Trophoblast cell (in vitro differentiated cells and primary cell): ENCODE results near the gene CLDN18.

Source experiments
- DNase-seq, 2 donors: peaks; one replicate each; pipeline ENCODE4 v3.0.0-alpha.2; 2016
- H2AFZ ChIP-seq: 2 replicates; pipeline ENCODE4 v1.6.1; 2013; ENCODE audit warnings: low read length, moderate library complexity, mild to moderate bottlenecking; ENCODE audit not compliant: insufficient read depth, poor library complexity
- H2AK5ac ChIP-seq: 2 replicates; pipeline ENCODE4 v1.6.1; 2013; ENCODE audit warnings: mild to moderate bottlenecking, low read length
- H2BK120ac ChIP-seq: 2 replicates; pipeline ENCODE4 v1.6.1; 2013; ENCODE audit warnings: low read length, mild to moderate bottlenecking, moderate library complexity; ENCODE audit not compliant: insufficient read depth, poor library complexity
- H2BK12ac ChIP-seq: 2 replicates; pipeline ENCODE4 v1.6.1; 2013; ENCODE audit warnings: mild to moderate bottlenecking, low read length, moderate library complexity
- H2BK5ac ChIP-seq: 2 replicates; pipeline ENCODE4 v1.6.1; 2013; ENCODE audit warnings: low read length, low read depth, moderate library complexity, mild to moderate bottlenecking; ENCODE audit not compliant: poor library complexity
- H3K14ac ChIP-seq: 2 replicates; pipeline ENCODE4 v1.6.1; 2013; ENCODE audit warnings: mild to moderate bottlenecking, low read length
- H3K18ac ChIP-seq: 2 replicates; pipeline ENCODE4 v1.6.1; 2013; ENCODE audit warnings: mild to moderate bottlenecking, low read length
- H3K23ac ChIP-seq: 2 replicates; pipeline ENCODE4 v1.6.1; 2013; ENCODE audit warnings: low read length
- H3K27ac ChIP-seq: 2 replicates; pipeline ENCODE4 v1.5.1; 2013; ENCODE audit warnings: low read depth, mild to moderate bottlenecking, inconsistent platforms, low read length, moderate library complexity
- H3K27me3 ChIP-seq: 2 replicates; pipeline ENCODE4 v1.6.1; 2013; ENCODE audit warnings: inconsistent platforms, mild to moderate bottlenecking, low read length, moderate library complexity; ENCODE audit not compliant: insufficient read depth
- H3K36me3 ChIP-seq, 2 experiments: 1 replicate in 1 of 2; 2 replicates in 1 of 2; pipeline ENCODE4 v1.6.1; 2013; ENCODE audit warnings: low read length in 2 of 2, mild to moderate bottlenecking in 2 of 2, moderate library complexity in 1 of 2; ENCODE audit not compliant: insufficient read depth in 2 of 2, control insufficient read depth in 1 of 2
- H3K4ac ChIP-seq: 2 replicates; pipeline ENCODE4 v1.6.1; 2013; ENCODE audit warnings: low read depth, mild to moderate bottlenecking, low read length, moderate library complexity
- H3K4me1 ChIP-seq, 2 experiments: 1 replicate in 1 of 2; 2 replicates in 1 of 2; pipeline ENCODE4 v1.6.1; 2013; ENCODE audit warnings: low read length in 2 of 2, mild to moderate bottlenecking in 2 of 2, moderate library complexity in 1 of 2; ENCODE audit not compliant: insufficient read depth in 2 of 2, control insufficient read depth in 1 of 2
- H3K4me2 ChIP-seq: 2 replicates; pipeline ENCODE4 v1.6.1; 2013; ENCODE audit warnings: inconsistent platforms, mild to moderate bottlenecking, low read length, moderate library complexity
- H3K4me3 ChIP-seq: 2 replicates; pipeline ENCODE4 v1.5.1; 2013; ENCODE audit warnings: mild to moderate bottlenecking, low read depth, low read length, inconsistent platforms
- H3K79me1 ChIP-seq: one replicate; pipeline ENCODE4 v1.6.1; 2013; ENCODE audit warnings: low read length
- H3K79me2 ChIP-seq: 2 replicates; pipeline ENCODE4 v1.6.1; 2013; ENCODE audit warnings: low read length, mild to moderate bottlenecking; ENCODE audit not compliant: control insufficient read depth, insufficient read depth, poor library complexity
- H3K9ac ChIP-seq: 2 replicates; pipeline ENCODE4 v1.6.1; 2013; ENCODE audit warnings: mild to moderate bottlenecking, low read length
- H3K9me3 ChIP-seq: 2 replicates; pipeline ENCODE4 v1.6.1; 2013; ENCODE audit warnings: low read depth, mild to moderate bottlenecking, control low read depth, inconsistent platforms, low read length; ENCODE audit not compliant: insufficient read depth
- H4K12ac ChIP-seq: 2 replicates; pipeline ENCODE4 v1.6.1; 2013; ENCODE audit warnings: low read depth, mild to moderate bottlenecking, low read length, moderate library complexity
- H4K8ac ChIP-seq: 2 replicates; pipeline ENCODE4 v1.6.1; 2013; ENCODE audit warnings: low read depth, mild to moderate bottlenecking, low read length, moderate library complexity
- H4K91ac ChIP-seq: one replicate; pipeline ENCODE4 v1.6.1; 2013; ENCODE audit warnings: low read depth, mild to moderate bottlenecking, low read length, moderate library complexity
- WGBS: extraction: QIAGEN DNeasy Blood & Tissue Kit; methylation state at CpG from one replicate; pipeline ENCODE4 v1.1.7; 2013; ENCODE audit warnings: missing lambda C conversion rate; ENCODE audit not compliant: insufficient read length, insufficient coverage; ENCODE audit errors: extremely low coverage; 5-methylcytosine and 5-hydroxymethylcytosine counted together

CLDN18 gene

GRCh38 chr3:137988982-137989381 lies 21.0 kb upstream of the CLDN18 start:
- no CpG with 5 or more reads among the region's 3 CpGs for WGBS
- no peak overlapping the region for H2AFZ ChIP-seq
- no peak overlapping the region for H4K91ac ChIP-seq
- no peaks in the 10 kb centered on the region for H3K36me3 ChIP-seq
- H3K79me2 ChIP-seq: no peaks in the 10 kb centered on the region
- no peaks in the 10 kb centered on the region for H3K9me3 ChIP-seq
- H4K8ac ChIP-seq: no peak overlapping the region
- no peaks in the 10 kb centered on the region for H3K79me1 ChIP-seq
- no peaks in the 10 kb centered on the region for H3K27me3 ChIP-seq
- H3K4me1 ChIP-seq: no peaks in the 10 kb centered on the region
- no peak overlapping the region for H3K23ac ChIP-seq
- no peak for DNase-seq
- no peak overlapping the region for H2BK12ac ChIP-seq
- H2BK120ac ChIP-seq: no peak overlapping the region
- no peak overlapping the region for H3K4me2 ChIP-seq
- no peak overlapping the region for H2BK5ac ChIP-seq
- no peak overlapping the region for H2AK5ac ChIP-seq
- H3K27ac ChIP-seq: no peak overlapping the region
- no peak overlapping the region for H3K4ac ChIP-seq
- H3K18ac ChIP-seq: no peak overlapping the region
- no peak overlapping the region for H3K9ac ChIP-seq
- no peak overlapping the region for H4K12ac ChIP-seq
- H3K14ac ChIP-seq: no peak overlapping the region
- no peak overlapping the region for H3K4me3 ChIP-seq

DNA sequence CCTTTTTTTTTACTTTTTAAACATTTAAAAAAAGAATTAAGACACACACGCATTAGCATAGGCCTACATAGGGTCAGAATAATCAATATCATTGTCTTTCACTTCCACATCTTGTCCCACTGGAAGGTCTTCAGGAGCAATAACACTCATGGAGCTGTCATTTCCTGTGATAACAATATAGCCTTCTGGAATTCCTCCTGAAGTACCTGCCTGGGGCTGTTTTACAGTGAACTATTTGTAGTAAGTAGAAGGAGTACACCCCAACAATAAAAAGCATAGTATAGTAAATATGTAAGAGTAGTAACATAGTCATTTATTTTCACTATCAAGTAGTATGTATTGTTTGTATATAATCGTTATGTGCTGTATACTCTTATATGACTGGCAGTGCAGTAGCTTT lies 19.5 kb upstream of the CLDN18 start:
- H4K91ac ChIP-seq: no peak overlapping the region
- no peaks in the 10 kb centered on the region for H3K79me2 ChIP-seq
- no peaks in the 10 kb centered on the region for H3K9me3 ChIP-seq
- H2AK5ac ChIP-seq: no peak overlapping the region
- H2BK120ac ChIP-seq: no peak overlapping the region
- H3K27me3 ChIP-seq: no peaks in the 10 kb centered on the region
- no peaks in the 10 kb centered on the region for H3K36me3 ChIP-seq
- H3K9ac ChIP-seq: no peak overlapping the region
- no peak overlapping the region for H2AFZ ChIP-seq
- no peaks in the 10 kb centered on the region for H3K4me1 ChIP-seq
- no peak overlapping the region for H3K4me2 ChIP-seq
- H3K79me1 ChIP-seq: no peaks in the 10 kb centered on the region
- no peak overlapping the region for H2BK12ac ChIP-seq
- no peak overlapping the region for H3K14ac ChIP-seq
- H4K8ac ChIP-seq: no peak overlapping the region
- H2BK5ac ChIP-seq: no peak overlapping the region
- no CpG with 5 or more reads among the region's 2 CpGs for WGBS
- H3K27ac ChIP-seq: no peak overlapping the region
- no peak overlapping the region for H3K23ac ChIP-seq
- no peak overlapping the region for H4K12ac ChIP-seq
- H3K4me3 ChIP-seq: no peak overlapping the region
- H3K18ac ChIP-seq: no peak overlapping the region
- peak in 1 of 2 donors; percentile 56 for DNase-seq
- no peak overlapping the region for H3K4ac ChIP-seq

DNA sequence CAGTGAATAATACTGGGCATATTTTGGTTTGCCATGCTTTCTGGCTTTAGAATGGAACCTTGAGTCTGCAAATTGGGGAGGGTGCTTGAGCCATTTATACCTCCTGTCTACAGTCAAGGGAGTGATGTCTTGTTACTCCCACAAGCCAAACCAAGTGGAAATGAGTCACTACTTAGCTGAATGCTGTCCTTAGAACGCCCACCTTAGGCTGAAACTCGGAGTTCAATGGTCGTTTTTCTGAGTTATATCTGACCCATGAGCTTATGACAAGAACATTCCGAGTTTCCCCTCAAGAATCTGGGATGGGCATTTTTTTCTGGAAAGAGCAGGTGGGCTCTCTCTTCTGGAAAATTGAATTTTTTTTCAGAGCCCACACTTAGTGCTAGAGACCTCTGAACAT lies 17.4 kb upstream of the CLDN18 start:
- Histone ChIP-seq H3K27ac (no peak overlapping the region), H3K4me1 (no peaks in the 10 kb centered on the region), H4K12ac (no peak overlapping the region), H2BK12ac (no peak overlapping the region), H3K23ac (no peak overlapping the region), H3K9ac (no peak overlapping the region), H3K4ac (no peak overlapping the region), H3K9me3 (no peaks in the 10 kb centered on the region), H3K27me3 (no peaks in the 10 kb centered on the region), H3K14ac (no peak overlapping the region), H3K79me1 (no peaks in the 10 kb centered on the region), H2AFZ (no peak overlapping the region), H3K36me3 (no peaks in the 10 kb centered on the region), H3K4me3 (no peak overlapping the region), H2BK5ac (no peak overlapping the region), H4K91ac (no peak overlapping the region), H2AK5ac (no peak overlapping the region), H3K4me2 (no peak overlapping the region), H3K18ac (no peak overlapping the region), H3K79me2 (no peaks in the 10 kb centered on the region), H2BK120ac (no peak overlapping the region), H4K8ac (no peak overlapping the region)
- no peak for DNase-seq
- no CpG with 5 or more reads among the region's 4 CpGs for WGBS

GRCh38 chr3:137998121-137999042 lies 11.6 kb upstream of the CLDN18 start:
- no peaks in the 10 kb centered on the region for H3K4me1 ChIP-seq
- no CpG with 5 or more reads among the region's 18 CpGs for WGBS
- peaks cover 2% of the 10 kb centered on the region for H3K9me3 ChIP-seq
- H4K91ac ChIP-seq: no peak overlapping the region
- no peak overlapping the region for H3K4me3 ChIP-seq
- H2AFZ ChIP-seq: no peak overlapping the region
- no peaks in the 10 kb centered on the region for H3K36me3 ChIP-seq
- no peaks in the 10 kb centered on the region for H3K79me1 ChIP-seq
- no peak overlapping the region for H3K18ac ChIP-seq
- H4K12ac ChIP-seq: no peak overlapping the region
- H2BK12ac ChIP-seq: no peak overlapping the region
- H2AK5ac ChIP-seq: no peak overlapping the region
- H4K8ac ChIP-seq: no peak overlapping the region
- H3K23ac ChIP-seq: no peak overlapping the region
- no peak overlapping the region for H3K14ac ChIP-seq
- no peak for DNase-seq
- no peak overlapping the region for H3K4ac ChIP-seq
- no peak overlapping the region for H3K27ac ChIP-seq
- no peak overlapping the region for H3K9ac ChIP-seq
- no peak overlapping the region for H3K4me2 ChIP-seq
- H3K27me3 ChIP-seq: no peaks in the 10 kb centered on the region
- H2BK120ac ChIP-seq: no peak overlapping the region
- H3K79me2 ChIP-seq: no peaks in the 10 kb centered on the region
- H2BK5ac ChIP-seq: no peak overlapping the region
